Upper lobe of left lung (tissue), 4 donors: ENCODE results near the gene ARHGAP40.

Source experiments
- EP300 ChIP-seq, 4 donors: sonication (generic); formaldehyde crosslinking; IDR thresholded peaks; one replicate each; pipeline ENCODE4 v1.5.1; 2017; ENCODE audit warnings: antibody characterized with exemption in 4 of 4, control low read depth in 2 of 4
- POLR2A ChIP-seq, 4 donors: fragments of 450-650 bp; IDR thresholded peaks; one replicate each; pipeline ENCODE4 v1.5.1; 2016 to 2017; ENCODE audit warnings: antibody characterized with exemption in 4 of 4, mild to moderate bottlenecking in 2 of 4
- POLR2AphosphoS5 ChIP-seq, 2 donors: sonication (generic); formaldehyde crosslinking; IDR thresholded peaks; one replicate each; pipeline ENCODE4 v1.5.1; 2017; ENCODE audit warnings: antibody characterized with exemption in 2 of 2
- TF ChIP-seq, protein P1 (sequence below), 6 experiments: fragments of 450-650 bp in 4 of 6; fragments of 200-600 bp in 2 of 6; sonication (generic) in 2 of 6; IDR thresholded peaks; one replicate each; pipeline ENCODE4 v1.5.1; 2016 to 2019; ENCODE audit warnings: antibody characterized with exemption in 6 of 6

DNA sequence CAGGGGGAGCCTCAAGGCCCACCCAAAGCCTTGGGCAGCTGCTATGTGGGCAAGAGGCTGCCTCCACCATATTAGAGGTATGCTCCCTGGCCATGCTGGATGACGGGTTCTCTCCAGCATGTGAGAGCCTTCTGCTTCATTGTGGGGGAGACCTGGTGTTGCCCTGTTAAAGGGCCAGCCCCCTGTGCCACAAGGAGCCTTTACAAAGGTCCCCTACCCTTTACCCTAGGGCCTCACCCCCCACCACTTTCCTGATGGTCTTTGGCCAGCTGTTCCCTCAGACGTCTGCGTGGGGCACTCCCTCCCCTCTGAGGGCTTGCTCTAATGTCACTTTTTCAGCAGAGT lies 15.5 kb upstream of the ARHGAP40 start:
- TF ChIP-seq POLR2AphosphoS5 (IDR thresholded peaks at IDR 0.05) (no peak), POLR2A (IDR thresholded peaks at IDR 0.05) (no peak), EP300 (IDR thresholded peaks at IDR 0.05) (no peak)
- TF ChIP-seq, protein P1, sequence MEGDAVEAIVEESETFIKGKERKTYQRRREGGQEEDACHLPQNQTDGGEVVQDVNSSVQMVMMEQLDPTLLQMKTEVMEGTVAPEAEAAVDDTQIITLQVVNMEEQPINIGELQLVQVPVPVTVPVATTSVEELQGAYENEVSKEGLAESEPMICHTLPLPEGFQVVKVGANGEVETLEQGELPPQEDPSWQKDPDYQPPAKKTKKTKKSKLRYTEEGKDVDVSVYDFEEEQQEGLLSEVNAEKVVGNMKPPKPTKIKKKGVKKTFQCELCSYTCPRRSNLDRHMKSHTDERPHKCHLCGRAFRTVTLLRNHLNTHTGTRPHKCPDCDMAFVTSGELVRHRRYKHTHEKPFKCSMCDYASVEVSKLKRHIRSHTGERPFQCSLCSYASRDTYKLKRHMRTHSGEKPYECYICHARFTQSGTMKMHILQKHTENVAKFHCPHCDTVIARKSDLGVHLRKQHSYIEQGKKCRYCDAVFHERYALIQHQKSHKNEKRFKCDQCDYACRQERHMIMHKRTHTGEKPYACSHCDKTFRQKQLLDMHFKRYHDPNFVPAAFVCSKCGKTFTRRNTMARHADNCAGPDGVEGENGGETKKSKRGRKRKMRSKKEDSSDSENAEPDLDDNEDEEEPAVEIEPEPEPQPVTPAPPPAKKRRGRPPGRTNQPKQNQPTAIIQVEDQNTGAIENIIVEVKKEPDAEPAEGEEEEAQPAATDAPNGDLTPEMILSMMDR (IDR thresholded peaks at IDR 0.05), result no peak
